Activated T-cell treated with anti-CD3 and anti-CD28 coated beads, Interleukin-2, amount 50 U/mL, for 48 hours (primary cell): ENCODE results near the gene ABCB8.
"Not testable (repeated sequence)": the region's sequence is repeated elsewhere in the genome, so short reads cannot be mapped to it uniquely, and the experiment has no call there.

Experiments used
- DNase-seq, 2 experiments: peaks; one replicate each; pipeline ENCODE4 v3.0.0-alpha.2; 2020

The ABCB8 gene

DNA sequence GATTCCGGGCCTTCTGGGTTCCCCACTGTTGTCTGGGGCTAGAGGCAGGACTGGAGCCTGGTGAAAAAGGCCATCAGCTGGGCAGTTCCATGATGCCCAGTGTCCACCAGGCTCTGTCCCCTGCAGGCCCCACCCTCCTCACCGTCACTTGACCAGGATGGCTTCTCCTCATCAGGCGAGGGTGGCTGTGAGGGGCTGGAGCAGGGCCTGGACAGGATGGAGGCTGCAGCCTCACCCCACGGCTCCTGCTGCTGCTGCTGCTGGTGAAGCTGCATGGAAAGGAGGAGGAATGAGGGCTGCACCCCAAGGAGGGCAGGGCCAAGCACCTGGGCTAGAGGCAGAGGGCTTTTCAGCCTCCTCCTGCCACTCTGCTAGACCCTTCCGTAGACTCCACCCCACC, 12.3 kb upstream of the ABCB8 start:
- no peak for DNase-seq

DNA sequence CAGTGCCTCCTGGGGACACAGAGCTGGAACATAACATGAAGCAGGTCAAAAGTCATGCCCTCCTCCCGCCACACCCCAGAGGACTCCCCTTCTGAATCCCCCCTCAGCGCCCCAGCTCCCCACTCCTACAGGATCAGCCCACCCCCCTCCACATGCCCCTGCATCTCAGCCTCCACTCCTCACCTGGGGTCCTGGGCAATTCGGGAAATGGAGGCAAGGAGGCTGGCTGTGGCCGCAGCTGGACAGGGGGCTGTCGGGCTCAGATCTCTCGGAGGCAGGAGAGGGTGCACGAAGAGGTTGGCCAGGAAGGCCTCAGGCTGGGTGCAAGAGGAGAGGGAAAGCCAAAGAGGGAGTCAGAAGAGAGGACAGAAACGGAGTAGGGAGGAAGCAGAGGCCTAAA, 11.7 kb upstream of the ABCB8 start:
- DNase-seq = no peak

DNA sequence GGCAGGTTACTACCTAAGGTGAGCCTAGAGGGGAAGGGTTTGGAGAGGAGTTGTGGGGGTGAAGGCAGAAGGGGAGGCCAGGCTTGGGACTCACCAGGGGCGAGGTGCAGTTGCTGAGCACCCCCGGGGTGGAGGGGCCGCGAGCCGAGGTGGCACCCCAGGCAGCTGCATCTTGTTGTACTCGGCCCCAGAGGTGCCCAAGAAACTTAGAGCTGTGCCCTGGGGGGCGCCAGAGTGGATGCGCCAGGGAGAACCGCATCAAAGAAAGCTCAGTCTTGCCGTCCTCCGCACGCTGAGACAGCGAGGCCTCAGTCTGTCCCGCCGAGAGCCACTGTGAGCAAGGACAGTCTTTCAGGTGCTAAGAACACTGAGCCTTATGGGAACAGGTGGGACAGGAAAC, 11.3 kb upstream of the ABCB8 start:
- no peak for DNase-seq

DNA sequence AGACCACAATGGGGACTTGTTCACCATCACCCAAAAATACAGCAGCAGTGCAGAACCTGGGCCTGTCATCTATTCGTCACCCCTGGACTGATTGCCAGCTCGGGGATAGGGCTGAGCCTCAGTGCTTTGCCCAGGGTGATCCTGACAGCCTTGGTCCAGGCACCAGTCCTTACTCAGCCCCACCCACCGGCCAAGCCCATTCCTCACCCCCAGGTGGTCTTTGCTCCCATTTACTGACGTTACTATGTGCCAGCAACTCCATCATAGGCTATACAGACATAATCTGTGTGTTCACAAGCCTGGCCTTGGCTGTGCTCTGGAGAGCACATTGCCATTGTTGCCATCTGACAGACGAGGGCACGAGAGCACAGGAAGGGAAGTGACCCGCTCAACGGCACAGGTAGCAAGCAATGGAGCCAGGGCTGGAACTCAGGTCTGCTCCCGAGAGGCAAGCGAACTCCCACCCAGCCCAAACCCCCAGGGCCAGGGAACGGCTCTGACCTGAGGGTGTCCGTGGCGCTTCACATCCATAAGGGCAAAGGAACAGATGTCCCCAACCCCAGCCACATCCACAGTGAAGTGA, 10.8 kb upstream of the ABCB8 start:
- DNase-seq = peak in 1 of 2 experiments; percentile 49

DNA sequence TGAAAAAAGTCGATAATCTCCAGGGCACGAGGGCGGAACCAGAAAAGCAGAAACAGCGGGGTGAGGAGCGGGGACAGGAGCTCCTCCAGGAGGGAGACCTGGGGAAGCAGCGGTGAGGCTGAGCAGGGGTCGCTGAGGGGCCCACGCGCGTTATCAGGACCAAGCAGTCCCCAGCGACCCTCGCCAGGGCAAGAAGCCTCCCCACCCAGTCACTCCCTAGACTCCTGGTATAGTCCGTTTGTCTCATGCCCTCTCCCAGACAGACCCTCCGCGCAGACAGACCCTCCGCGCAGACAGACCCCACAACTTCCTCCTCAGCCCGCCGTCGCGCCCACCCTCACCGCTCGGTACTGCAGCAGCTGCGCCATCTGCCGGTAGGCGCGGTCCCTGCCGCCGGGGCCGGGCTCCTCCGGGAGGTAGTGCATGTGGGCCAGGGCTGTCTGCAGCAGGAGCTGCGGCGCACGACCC, 10.3 kb upstream of the ABCB8 start:
- DNase-seq = peak; percentile 91 to 92

DNA sequence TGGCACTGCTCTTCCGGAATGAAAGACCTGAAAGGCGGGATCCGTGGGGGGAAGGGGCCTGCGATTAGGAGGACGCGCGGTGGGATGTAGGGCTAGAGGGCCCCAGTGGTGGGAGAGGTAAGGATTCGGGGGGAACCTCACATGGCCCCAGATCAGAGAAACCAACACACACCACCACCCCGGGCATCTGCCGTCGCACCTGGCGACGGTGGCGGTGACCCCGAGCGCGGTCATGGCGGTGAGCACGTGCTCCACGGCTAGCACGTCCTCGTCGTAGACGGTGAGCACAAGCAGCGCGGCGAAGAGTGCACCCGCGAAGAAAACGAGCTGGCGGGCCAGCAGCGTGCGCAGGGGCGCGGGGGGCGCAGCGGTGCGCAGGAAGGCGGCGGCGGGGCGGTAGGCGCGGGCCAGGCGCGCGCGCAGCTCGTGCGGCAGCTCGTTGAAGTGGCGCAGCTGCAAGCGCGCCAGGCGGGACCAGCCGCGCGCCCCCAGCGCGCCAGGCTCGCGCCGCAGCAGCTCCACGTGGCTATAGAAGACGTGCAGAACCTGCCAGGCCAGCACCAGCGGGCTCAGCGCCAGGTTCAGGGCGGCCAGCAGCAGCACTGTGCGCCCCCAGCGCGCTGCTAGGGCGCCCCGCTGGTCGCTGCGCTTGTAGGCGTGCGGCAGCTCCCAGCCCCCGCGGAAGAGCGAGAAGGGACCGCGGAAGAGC, 9.7 kb upstream of the ABCB8 start:
- DNase-seq = peak; percentile 61 to 71

DNA sequence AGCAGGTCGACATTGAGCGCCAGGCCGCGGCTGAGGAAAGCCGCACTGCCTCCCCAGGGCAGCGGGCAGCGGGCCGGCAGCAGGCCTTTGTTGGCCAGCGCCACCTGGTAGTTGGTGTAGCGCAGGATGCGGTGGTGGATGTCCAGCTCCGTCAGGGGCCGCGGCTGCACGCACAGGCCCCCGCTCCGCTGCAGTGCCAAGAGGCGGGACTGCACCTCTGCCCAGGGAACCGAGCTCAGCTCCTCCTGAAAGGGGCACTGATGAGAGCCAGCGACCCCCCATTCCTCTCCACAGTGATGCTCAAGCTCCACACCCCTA, 9.2 kb upstream of the ABCB8 start:
- DNase-seq = no peak

DNA sequence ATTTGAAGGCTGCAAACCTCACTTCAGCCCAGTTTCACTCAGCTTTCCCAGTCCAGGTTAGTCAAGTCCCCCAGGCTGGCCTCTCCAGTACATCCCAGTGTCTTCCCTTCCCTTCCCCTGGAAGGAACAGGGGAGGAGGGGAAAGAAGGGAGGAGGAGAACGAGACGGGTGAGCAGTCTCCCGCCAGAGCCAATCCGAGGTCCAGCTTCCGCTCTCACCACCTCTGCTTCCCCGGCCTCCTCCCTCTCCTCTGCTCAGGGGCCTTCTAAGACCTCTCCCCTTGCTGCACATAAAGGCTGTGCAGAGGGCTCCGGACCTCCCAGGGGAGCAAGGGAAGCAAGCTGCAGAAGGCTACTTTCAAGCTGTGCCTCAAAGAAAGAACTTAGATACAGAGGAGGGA, 8.0 kb upstream of the ABCB8 start:
- DNase-seq = no peak

DNA sequence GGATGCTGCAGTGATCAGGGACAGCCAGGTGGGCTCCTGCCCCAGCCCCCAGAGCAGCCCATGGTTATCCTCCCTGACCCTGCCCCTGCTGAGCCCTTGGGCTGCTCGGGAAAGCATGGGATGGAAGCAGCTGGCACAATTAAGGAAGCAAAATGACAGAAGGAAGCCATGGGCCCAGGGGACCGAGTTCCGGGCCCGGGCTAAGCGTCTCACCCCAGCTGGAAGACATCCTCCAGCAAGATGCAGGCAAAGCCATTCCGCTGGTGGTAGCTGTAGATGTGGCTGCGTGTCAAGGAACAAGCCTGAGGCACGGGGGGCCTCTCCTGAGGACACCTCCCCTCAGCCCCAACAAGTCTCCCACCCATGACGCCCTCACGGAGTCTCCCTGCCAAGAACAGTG, 5.0 kb upstream of the ABCB8 start:
- DNase-seq = no peak

DNA sequence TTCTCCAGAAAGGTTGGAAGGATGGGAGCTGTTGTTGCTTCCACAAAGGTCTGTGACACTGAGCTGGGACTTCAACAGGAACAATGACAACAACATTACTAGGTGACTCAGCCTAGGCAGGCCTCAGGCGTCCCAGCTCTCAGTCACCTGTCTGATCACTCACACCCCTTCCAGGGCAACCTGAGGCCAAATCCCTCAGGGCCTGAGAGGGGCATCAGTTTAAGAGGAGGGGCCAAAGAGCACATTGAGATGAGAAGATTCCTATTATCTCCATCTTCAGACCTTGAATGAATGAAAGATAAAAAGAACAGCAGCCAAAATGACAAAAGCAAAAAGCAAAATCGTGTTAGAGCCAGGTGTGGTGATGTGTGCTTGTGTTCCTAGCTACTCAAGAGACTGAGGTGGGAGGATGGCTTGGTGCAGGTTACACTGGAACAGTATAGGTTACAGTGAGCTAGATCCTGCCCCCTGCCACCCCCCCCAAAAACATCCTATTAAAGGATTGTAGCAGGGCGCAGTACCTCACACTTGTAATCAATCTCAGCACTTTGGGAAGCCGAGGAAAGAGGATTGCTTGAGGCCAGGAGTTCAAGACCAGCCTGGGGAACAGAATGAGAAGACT, 3.7 kb upstream of the ABCB8 start, which contains the start of gene ATG9B:
ATG9B (minus strand) TSS at position 60 of the 622 bp plus-strand sequence. CDS start 71 bp downstream, outside the sequence.
- no peak for DNase-seq

DNA sequence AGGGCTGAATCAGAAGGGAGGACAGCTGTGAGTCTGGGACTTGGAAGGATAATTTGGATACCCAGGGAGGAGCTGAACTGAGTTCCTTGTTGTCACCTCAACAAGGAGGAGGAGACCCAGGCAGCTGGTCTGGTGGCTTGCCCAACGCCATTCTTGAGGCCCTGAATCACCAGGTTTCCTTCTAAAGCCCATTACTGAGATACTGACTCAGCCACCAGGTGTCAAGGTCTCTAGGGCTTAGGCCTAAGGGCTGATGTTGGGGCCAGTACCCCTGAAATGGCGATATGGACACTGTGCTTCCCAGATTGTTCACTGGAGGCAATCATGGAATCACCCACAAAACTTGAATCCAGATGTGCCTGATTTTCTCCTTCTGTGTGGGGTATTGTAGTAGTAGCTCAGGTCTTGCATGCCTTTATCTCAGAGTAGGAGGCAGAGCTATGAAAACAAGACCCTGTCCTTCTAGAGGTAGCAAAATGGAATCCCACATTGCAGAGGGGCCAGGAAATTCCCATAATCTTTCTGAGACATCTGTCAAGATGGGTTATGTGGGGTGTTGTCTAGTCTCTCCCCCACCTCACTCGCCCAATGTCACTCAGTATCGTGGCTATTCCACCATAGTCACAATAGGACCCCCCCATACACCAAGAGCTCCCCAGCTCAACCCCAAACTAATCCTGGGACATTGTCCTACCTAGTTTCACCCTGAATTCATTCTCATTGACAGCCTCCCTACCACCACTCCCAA, 2.2 kb upstream of the ABCB8 start:
- no peak for DNase-seq

DNA sequence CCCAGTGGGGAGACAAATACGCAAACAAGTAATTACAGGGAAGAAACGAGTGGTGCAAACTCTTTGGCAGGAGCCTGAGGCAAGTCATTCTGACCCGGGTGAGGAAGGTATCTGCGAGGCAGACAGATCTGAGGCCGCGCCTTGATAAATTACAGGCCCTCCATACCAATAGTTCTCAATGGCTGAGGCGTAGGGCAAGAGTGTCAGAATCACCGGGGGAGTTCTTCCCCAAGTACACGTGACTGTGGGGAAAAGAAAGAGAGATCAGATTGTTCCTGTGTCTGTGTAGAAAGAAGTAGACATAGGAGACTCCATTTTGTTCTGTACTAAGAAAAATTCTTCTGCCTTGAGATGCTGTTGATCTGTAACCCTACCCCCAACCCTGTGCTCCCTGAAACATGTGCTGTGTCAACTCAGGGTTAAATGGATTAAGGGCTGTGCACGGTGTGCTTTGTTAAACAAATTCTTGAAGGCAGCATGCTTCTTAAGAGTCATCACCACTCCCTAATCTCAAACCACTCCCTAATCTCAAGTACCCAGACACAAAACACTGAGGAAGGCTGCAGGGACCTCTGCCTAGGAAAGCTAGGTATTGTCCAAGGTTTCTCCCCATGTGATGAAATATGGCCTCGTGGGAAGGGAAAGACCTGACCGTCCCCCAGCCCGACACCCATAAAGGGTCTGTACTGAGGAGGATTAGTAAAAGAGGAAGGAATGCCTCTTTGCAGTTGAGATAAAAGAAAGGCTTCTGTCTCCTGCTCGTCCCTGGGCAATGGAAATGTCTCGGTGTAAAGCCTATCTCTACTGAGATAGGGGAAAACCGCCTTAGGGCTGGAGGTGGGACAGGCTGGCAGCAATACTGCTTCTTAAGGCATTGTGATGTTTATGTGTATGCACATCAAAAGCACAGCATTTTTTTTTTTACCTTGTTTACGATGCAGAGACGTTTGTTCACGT, 1.2 kb upstream of the ABCB8 start:
- not testable (repeated sequence) for DNase-seq

DNA sequence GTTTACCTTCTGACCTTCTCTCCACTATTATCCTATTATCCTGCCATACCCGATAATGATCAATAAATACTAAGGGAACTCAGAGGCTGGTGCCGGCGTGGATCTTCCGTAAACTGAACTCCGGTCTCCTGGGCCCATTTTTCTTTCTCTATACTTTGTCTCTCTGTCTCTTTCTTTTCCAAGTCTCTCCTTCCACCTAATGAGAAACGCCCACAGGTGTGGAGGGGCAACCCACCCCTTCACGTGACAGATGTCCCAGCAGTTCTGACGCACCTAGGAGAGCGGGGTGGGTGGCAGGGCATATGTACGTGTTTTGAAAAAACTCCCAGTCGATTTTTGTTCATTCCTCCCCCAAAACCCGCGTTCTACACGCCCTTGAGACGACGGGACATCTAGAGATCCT, 521 bp upstream of the ABCB8 start:
- not testable (repeated sequence) for DNase-seq

DNA sequence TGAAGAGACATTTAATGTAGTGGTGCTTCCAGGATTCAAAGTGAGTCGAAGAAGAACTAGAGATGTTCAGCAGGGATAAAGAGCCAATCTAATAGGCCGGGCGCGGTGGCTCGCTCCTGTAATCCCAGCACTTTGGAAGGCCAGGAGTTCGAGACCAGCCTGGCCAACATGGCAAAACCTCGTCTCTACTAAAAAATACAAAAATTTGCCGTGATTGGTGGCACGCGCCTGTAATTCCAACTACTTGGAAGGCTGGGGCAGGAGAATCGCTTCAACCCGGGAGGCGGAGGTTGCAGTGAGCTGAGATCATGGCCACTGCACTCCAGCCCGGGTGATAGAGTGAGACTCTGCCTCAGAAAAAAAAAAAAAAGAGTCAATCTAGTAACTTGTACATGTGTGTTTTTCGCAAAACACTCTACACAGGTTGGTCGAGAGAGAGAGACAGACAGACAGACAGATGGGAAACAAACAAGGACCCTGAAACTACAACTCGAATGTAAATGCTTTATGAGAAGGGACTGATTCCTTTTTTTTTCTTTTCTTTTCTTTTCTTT, 775 bp downstream of the ABCB8 start:
- no peak for DNase-seq

DNA sequence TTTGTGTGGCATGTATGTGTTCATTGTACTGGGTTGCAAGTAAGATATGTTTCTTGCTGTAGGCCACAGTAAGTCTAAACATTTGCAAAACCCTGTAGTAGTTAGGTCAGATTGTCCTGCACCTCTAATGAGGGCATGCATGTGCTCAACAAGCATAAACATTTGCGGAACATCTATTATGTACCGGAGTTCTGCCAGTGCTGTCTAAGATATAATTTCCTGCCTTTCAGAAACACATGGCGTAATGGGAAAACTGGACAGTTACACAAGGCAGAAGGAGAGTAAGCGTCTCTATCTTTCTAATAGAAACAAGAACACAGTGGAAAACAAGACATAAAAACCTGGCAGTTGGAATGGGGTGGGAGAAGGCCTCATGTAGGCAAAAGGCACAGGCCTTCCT, 2.8 kb downstream of the ABCB8 start:
- DNase-seq = no peak

DNA sequence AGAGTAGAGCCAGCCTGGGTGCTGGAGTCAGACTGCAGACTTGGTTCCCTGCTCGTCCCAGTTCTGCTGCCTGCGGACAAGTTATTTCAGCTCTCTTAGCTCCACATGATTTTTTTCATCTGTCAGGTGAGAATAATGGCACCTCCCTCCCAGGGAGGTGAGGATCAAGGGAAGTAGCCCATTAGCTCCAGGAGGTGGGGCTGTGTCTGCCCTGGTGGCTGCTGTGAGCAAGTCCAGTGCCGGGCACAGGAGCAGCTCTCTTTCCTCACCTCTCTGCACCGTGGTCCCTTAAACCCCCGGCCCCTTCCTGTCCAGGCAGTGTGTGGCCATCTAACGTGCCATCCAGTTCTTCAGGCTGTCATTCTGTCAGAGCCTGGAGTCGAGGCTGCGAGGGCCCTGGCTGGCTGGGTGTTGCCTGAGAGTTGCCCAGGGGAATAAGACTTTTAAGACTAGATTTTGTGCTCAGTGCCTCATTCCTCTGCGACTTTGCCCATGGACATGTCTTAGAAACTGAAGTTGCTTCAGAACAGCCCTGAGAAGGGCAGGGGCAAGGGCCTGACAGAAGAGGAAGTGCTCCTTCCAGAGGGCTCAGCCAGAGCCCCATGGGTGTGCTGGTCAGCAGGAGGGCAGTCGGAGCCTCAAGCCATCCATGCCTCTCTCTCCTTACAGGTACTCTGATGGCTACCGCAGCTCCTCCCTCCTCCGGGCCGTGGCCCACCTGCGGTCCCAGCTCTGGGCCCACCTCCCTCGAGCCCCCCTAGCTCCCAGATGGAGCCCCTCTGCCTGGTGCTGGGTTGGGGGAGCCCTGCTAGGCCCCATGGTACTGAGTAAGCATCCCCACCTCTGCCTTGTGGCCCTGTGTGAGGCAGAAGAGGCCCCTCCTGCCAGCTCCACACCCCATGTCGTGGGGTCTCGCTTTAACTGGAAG, 5.0 kb downstream of the ABCB8 start:
- no peak for DNase-seq

DNA sequence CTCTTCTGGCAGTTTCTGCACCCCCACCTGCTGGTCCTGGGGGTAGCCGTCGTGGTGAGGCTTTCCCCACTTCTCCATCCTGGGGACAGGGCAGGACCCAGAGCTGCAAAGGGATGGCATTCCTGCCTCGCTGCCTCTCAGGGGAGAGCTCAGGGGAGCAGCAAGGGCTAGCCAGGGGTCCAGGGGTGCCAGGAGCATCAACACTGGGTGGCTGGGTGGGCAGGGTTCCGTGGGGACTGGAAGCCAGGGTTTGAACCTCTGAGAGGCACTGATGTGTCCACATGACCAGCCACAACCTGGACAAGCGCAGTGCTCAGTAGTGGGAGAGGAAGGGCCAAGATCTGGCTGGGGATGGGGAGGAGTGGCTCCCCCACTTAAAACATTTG, 5.6 kb downstream of the ABCB8 start:
- DNase-seq = no peak

DNA sequence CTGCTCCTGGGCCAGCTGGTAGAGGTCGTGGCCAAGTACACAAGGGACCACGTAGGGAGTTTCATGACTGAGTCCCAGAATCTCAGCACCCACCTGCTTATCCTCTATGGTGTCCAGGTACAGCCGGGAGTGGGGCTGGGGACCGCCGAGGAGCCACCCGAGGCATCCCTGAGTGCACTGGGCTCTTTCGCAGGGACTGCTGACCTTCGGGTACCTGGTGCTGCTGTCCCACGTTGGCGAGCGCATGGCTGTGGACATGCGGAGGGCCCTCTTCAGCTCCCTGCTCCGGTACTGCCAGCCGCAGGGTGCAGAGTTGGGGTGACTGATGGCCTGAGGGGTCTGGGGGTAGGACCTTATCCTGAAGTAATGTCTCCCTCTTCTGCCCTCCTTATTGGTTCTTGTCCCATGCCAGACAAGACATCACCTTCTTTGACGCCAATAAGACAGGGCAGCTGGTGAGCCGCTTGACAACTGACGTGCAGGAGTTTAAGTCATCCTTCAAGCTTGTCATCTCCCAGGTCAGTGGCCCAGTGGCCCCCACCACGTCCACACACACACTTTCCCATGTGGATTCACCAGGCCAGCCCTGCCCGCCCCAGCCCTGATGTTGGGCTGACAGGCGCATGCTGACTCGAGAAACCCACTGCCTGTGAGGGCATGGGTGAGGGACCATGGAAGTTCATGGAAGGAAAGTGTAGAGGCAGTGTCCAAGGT, 6.2 kb downstream of the ABCB8 start:
- no peak for DNase-seq

DNA sequence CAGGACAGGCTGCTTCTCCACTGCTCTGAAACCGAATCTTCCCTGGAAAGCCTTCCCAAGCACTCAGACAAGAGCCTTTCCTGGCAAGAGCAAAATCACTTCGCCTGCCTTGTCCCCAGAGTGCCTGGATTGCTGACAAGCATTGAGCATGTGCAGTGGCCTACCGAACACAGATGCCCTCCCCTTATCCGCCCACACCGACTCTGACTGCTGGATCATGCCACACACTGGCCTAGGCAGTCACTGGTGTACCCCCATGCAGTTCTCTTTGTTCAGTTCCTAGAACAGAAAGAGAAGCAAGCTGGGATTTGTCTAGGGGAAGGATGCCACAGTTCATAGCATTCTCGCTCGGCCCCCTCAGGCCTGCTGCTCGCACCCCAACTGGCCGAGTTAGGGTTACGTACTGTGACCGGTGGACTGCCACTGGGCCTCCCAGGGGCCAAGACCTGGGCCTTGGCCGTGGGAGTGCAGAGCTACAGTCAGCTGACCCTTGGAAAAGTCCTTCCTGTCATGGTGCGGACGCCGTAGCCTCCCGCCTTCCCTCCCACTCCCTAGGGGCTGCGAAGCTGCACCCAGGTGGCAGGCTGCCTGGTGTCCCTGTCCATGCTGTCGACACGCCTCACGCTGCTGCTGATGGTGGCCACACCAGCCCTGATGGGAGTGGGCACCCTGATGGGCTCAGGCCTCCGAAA, 6.9 kb downstream of the ABCB8 start:
- DNase-seq = no peak

DNA sequence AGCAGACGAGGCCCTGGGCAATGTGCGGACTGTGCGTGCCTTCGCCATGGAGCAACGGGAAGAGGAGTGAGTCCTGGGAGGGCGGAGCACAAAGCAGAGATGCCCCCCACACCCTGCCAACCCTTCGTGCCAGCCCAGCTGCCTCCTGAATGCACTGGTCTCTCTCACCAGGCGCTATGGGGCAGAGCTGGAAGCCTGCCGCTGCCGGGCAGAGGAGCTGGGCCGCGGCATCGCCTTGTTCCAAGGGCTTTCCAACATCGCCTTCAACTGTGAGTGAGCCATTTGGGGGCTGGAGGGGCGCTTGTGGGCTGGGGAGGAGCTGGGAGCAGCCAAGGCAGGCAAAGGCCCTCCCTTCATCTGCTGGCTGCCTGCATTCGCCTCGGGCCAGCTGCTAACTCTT, 7.7 kb downstream of the ABCB8 start:
- no peak for DNase-seq
